Activated effector memory CD4-positive, alpha-beta T cell treated with Interleukin-2 at 50 U/mL for 16 hours (primary cell): ENCODE measurements around the gene TMEM184B.
"Not testable (repeated sequence)": the region's sequence is repeated elsewhere in the genome, so short reads cannot be mapped to it uniquely, and the experiment has no call there.

ENCODE experiments used
- DNase-seq: peaks from one replicate; pipeline ENCODE4 v3.0.0-alpha.2; 2020

TMEM184B gene

DNA sequence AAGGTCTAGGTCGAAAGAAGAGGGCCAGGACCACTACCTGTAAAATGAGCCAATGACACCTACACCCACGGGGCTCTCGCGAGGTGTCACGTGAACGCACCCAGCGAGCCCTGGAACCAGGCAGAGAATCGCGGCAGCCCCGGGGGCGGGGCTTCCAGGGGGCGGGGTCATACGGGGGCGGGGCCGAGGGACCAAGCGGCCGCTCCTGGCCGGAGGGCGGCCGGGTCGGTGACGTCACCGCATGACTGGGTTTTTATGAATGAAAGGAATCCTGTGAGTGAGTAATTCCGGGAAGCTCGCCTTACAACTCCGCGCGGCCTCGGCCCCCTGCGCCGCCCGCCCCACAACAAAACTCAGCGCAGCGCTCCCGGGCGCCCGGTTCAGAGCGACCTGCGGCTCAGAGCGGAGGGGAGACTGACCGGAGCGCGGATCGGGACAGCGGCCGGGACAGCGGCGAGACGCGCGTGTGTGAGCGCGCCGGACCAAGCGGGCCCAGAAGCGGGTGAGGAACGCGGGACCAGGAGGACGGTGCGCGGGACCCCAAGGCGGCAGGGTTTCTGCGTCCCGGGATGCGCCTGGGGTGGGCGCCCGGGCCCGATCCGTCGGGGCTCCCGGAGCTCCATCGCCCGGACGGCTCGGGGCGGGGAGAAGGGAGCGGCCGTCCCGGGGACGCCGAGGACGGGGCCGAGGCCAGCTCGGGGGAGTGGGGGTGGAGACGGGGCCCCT is 70.9 kb downstream of the TMEM184B start, which contains the start of gene MAFF:
MAFF (plus strand) TSS at position 284 of the 726 bp plus-strand sequence. CDS start 11,860 bp downstream, outside the sequence.
- peak; percentile 76 for DNase-seq

DNA sequence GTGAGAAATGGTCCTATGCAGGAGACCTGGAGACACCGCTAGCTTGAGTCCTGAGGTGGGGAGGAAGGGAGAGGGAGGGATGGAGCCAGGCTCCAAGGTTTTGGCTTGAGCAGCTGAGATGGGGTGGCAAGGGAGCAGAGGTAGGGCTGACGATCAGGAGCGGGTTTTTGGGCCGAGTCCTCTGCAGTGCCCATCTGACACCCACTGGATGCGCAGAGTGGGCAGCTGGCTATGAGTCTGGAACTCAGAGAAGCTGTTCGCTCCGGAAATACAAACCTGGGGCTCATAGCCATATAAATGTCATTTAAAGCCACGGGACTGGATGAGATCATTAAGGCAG is 71.5 kb downstream of the TMEM184B start:
- DNase-seq, result no peak

DNA sequence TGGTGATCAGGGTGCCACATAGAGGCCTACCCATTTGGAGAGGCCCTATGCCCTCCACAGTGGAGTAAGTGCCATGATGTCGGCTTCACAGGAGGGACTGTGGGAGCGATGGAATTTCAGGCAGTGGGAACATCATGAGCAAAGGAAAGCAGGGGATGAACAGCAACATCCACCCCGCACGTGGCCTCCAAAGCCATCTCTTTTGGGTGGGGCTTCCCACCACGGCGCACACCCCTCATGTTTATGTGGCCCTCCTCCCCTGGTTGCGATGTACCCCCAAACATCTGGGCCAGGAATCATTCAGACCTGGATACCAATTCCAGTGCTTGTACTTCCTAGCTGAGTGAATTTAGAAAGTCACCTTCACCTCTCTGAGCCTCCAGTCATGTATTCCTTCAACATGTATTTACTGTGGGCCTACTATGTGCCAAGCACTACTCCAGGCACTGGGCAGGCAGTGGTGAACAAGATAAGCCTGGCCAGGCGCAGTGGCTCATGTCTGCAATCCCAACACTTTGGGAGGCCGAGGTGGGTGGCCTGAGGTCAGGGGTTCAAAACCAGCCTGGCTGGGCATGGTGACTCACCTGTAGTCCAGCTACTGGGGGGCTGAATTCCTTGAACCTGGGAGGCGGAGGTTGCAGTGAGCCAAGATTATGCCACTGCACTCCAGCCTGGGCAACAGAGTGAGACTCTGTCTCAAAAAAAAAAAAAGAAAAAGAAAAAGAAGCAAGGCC is 72.8 kb downstream of the TMEM184B start:
- DNase-seq, result no peak

DNA sequence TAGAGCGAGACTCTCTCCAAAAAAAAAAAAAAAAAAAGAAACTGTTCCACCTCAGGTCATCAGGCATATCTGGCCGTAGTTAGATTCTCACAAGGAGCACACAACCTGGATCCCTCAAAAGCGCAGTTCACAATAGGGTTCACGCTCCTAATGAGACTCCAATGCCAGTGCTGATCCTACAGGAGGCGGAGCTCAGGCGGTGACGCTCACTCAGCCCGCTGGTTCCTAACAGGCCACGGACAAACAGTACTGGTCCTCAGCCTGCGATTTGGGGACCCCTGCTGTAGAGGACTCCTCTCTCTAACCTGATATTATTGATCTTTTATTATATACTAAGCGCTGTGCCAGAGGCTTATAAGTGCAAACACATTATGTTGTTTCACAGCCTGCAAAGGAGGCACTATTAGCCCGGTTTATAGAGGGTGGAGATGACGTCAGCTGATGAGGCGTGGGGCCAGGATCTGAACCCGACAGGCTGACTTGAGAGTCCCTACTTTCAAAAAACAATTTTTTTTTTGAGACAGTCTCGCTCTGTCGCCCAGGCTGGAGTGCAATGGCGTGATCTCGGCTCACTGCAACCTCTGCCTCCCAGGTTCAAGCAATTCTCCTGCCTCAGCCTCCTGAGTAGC is 75.9 kb downstream of the TMEM184B start:
- no peak for DNase-seq

DNA sequence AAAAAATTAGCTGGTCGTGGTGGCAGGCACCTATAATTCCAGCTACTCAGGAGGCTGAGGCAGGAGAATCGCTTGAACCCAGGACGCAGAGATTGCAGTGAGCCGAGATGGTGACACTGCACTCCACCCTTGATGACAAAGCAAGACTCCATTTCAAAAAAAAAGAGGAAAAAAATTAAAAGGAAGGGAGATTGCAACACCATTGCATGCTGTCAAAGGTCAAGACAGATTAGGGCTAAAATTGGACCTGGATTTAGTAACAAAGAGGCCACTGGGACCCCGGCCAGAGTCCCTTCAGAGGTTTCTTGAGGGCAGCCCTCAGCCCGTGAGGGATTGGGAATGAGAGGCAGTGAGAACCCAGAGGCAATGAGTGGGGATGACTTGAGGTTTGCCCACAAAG is 79.2 kb downstream of the TMEM184B start:
- DNase-seq, result no peak

DNA sequence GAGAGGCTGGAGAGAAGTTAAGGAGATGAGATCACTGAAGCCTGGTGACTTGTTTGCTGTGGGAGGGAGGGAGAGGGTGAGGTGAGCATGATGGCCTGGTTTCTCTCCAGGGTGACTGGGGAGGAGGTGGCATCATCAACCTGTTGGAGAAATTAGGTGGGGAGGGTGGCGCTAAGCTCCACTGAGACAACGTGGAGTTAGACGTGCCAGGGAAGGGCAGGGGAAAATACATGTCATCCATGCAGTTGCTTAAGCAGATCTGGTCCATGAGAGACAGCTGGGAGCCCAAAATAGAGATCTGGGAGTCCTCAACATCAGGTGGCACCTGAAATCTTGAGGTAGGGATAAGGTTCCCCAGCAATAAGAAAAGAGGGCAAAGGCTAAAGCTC is 80.3 kb downstream of the TMEM184B start:
- DNase-seq, result no peak

DNA sequence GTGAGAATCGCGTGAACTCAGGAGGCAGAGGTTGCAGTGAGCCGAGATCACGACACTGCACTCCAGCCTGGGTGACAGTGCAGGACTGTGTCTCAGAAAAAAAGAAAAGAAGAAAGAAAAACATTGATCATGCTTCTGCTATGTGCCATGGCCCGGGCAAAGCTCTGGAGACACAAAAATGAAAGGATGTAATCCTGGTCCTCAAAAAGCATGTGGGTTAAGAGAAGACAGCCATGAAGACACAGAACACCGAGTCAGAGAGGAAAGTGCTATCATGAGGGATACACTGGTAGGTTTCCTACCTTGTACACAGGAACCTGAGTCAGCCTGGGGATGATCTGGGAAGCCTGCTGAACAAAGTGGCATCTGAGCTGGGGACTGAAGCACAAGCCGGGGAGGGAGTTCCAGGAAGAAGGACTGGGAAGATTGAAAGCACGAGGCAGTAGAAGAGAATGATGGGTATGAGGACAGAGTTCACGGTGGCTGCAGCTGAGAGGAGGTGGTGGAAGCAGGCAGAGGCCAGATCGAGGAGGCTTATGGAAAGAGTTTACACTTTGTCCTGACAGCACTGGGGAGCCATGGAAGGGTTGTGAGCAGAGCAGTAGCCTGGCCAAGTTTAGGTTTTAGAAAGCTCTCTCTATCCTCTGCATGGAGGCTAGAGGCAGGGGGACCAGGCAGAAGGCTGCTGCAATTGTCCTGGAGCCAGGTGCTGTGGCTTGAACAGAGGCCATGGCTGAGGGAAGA is 80.9 kb downstream of the TMEM184B start:
- DNase-seq, result no peak

DNA sequence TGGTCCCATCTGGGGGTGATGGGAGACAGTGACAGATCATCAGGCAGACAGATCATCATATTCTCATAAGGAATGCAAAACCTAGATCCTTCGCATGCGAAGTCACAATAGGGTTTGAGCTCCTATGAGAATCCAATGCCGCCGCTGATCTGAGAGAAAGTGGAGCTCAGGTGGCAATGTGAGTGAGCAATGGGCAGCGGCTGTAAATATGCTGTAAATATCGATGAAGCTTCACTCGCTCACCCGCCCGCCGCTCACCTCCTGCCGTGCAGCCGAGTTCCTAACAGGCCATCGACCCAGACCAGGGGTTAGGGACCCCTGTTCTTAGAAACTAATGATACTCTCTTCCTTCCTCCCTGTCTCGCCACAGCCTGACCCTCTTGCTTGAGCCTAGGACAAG is 81.8 kb downstream of the TMEM184B start:
- DNase-seq, result no peak

DNA sequence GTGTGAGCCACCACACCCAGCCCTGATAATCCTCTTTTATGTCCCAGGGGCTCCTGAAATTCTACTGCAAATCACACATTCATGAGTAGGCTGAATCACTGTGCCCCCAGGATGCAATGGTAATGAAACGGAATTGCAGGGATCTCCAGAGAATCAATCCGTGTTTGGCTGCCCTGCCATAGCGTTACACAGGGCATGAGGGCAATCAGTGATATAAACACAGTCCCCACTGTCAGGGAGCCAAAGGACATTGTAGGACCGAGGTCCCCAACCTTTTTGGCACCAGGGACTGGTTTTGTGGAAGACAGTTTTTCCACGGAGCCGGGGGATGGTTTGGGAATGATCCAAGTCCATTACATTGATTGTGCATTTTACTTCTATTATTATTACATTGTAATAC is 82.2 kb downstream of the TMEM184B start:
- no peak for DNase-seq

DNA sequence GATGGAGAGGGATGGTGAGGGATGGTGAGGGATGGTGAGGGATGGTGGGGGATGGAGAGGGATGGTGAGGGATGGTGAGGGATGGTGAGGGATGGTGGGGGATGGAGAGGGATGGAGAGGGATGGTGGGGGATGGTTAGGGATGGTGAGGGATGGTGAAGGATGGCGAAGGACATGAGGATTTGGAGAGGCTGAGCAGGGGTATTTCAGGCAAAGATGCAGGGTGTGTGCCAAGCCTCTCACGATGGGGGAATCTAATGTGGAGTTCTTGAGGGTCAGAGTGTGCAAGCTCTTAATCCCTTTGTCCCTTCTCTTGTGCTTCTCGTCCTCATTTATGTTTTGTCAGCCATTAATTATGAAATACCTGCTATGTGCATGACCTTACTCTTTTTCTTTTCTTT is 83.7 kb downstream of the TMEM184B start:
- no peak for DNase-seq

DNA sequence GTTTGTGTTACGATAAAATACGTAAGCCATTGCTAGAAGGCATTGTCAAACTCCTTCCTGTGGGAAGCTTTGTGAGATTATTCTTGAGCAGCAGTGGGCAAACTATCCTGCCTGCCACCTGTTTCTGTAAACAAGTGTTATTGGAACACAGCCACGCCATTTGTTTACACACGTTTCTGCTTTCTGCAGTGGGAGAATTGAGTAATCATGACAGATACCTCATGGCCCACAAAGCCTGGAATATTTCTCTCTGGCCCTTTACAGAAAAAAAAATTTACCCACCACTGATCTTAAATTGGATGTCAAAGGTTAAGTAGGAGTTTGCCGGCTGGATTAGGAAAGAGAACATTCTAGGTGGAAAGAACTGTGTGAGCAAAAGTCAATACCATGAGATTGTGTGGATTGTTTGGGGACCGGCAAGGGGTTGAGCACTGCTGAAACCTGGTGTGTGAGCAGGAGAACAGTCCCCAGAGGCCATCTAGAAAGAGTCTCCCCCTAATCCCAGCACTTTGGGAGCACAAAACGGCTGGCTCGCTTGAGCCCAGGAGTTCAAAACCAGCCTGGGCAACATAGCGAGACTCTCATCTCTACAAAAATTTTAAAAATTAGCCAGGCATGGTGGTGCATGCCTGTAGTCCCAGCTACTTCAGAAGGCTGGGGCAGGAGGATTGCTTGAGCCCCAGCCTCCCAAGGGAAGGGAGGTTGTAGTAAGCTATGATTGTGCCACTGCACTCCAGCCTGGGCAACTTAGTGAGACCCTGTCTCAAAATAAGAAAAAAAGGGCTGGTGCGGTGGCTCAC is 85.2 kb downstream of the TMEM184B start:
- DNase-seq, result no peak

DNA sequence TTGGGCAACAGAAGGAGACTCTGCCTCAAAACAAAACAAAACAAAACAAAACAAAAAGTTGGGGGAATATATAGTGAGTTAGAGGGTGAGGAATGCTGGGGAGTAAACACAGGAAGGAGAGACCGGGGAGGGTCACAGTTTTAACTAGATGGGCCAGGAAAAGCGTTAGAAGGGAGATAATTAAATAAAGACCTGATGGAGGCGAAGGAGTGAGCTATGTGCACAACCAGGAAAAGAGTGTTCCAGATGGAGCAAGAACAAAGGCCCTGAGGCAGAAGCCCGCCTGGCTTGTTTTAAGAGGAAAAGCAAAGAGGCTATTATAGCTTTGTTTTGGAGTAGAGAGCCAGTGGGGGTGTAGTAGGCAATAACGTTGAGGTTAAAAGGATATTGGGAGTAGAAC is 86.4 kb downstream of the TMEM184B start:
- DNase-seq, result no peak

DNA sequence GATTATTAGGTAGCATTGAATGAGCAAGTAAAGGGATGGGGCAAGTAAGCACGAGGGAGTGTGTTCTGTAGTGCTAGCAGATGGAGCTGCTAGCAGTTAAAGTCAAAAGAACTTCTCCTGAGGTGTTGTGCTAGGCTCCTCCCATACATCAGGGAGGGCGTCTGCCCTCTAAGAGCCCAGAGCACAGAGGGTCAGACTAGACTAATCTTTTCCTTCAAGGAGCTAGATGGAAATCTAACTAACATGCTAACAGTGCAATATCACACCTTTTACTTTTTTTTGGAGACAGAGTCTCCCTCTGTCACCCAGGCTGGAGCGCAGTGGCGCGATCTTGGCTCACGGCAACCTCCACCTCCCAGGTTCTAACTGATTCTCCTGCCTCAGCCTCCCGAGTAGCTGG is 88.0 kb downstream of the TMEM184B start:
- no peak for DNase-seq

DNA sequence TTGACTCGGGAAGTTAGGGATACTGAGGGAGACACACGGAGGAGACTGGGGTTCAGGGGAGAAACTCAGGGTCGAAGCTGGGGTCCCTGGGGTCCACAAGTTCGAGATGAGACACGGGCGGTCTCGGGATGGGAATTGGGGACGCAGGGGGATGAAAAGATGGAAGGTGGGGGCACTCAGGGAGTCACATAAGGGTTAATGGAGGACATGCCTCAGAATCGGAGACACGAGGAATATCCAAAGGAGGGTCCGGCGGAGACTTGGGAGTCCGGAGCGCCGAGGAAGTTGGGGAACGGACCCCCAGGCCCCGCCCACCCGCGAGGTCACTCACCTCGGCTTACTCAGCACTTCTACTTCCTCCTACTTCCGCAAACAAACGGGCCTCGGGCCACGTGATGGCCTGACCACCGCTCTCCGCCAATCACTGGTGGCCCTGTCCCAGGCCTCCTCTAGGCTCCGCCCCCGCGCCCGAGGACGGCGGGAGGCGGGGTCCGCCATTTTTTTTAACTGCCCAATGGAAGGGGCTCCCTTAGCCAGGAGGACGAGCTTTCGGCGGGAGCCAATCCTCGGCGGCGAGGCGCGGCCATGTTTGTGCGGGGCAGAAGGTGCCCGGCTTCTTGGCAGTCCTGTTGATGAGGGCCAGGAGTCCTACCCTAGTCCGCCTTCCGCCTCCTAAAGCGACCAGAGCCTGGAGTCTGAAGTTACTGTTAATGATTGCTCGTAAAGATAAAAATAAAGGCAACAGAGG is 91.2 kb downstream of the TMEM184B start, which contains the start of gene PLA2G6:
PLA2G6 (minus strand) TSS at position 378 of the 748 bp plus-strand sequence. CDS start 12,404 bp downstream, outside the sequence.
- DNase-seq, result peak; percentile 97

DNA sequence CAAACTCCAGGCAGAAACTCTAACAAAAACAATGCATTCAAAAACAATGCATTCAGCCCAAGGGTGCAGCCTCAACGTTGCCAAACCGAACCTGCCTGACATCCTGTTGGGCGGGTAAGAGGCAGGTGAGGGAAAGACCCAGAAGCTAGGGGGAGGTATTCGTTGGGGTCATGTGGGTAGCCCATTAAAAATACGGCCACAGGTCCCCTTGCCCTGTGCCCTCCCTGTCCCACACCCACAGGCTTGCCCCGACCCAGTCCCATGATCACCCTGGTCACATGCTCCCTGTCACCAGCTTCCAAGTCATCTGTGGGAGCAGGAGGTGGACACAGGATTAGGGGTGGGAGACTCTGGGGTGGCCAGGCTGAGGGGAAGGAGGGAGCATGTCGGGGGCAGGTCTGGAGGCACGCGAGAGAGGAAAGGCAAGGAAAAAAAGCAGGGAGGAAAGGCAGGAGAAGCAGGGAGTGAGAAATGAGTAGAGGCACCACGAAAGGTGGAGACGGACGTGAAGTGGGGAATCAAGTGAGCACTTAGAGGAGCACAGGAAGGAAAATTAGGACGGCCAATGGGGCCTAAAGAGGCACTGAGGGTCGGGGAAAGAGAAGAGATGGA is 91.9 kb downstream of the TMEM184B start:
- peak; percentile 28 for DNase-seq

DNA sequence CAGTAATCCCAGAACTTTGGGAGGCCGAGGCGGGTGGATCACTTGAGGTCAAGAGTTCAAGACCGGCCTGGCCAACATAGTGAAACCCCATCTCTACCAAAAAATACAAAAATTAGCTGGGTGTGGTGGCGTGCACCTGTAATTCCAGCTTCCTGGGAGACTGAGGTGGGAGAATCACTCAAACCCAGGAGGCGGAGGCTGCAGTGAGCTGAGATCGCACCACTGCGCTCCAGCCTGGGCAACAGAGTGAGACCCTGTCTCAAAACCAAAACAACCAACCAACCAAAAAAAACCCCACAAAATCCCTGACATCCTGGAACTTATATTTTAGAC is 94.2 kb downstream of the TMEM184B start:
- not testable (repeated sequence) for DNase-seq

DNA sequence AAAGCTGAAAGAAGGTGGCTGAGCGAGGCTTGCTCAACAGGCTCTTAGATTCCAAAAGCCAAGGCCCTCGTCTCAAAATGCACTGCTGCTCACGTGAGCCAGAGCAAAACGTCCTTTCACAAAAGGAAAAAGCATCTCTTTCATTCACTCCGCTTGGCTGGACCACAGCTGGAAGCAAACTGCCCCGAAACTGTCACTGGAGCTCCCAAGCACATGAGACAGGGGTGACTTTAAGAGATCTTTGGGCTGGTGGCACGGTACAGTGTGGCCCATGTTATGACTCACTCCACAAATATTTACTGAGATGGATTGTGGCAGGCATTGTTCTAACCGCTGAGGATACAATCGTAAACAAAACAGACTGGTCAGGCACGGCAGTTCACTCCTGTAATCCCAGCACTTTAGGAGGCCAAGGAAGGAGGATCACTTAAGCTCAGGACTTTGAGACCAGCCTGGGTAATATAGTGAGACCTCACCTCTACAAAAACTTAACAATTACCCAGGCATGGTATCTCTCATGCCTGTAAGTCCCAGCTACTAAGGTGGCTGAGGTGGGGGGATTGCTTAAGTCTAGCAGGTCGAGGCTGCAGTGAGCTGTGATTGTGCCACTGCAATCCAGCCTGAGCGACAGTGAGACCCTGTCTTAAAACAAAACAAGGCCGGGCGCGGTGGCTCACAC is 94.7 kb downstream of the TMEM184B start:
- no peak for DNase-seq

DNA sequence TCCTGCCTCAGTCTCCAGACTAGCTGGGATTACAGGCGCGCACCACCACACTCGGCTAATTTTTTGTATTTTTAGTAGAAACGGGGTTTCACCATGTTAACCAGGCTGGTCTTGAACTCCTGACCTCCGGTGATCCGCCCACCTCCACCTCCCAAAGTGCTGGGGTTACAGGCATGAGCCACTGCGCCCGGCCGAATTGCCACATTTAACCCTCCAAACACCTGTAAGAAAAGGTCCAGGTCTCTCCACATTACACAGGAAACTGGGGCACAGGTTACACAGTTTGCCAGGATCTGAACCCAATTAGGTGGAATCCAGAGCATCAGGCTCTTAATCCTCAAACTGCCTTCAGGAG is 95.3 kb downstream of the TMEM184B start:
- not testable (repeated sequence) for DNase-seq

DNA sequence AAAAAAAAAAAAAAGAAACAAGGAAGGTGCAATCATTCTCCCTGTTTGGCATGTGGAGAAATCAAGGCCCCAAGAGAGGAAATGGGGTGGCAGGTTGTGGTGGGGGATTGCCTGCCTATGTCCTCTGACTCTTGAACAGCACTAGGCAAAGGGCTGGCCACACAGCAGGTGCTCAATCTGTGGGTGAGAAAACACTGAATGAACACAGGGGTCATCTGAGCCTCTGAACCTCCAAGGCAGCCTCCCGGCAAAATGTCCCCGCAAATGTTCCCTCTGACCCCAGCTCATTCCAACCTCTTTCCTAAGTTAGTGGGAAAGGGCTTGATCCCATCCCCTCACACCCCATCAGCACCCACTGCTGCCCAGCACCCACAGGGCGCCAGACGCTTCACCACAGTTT is 95.8 kb downstream of the TMEM184B start:
- no peak for DNase-seq

DNA sequence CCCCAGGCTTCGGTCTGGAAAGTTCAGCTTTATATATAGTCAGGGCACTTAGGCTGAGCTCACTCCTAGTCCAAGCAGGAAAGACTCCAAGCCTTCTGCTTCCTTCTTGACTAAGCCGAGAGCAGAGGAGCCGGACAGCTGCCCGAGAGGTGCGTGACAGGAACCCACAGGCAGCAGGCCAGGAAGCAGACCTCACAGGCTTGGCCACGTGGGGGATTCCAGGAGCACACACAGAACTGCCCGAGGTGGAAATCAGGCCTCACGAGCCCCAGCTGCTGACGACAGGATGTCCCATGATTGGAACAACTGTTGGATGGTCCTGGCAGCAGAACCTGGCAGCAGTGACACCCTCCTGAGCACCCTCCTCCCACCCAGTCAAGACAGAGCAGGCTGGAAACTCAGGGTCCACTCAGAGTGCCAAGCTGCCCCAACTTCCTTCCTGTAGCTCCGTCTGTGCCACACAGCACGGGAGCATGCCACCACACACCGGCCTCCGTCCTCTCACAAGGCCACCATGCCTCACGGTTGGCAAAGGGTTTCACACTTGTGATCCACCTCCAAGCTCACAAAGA is 96.6 kb downstream of the TMEM184B start:
- DNase-seq, result peak; percentile 22
